ENCODE results near the gene LCOR.

DNA sequence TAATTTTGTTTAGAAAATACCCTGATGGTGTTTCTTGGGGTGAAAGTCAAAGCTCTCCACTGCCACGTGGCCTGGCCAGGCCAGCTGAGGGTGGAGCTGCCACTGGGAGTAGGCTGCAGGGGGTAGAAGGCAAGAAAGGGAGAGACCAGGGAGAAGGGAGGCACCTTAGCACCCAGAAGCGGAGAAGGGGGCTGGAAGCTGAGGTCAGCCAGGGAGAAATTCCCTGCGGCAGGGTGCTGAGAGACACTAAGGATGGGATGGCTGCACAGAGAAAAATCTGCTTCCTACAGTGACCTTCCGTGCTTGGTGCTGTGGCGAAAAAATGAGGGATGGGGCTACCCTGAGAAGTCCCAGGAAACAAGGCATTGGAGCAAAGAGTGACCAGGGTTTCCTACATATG is 210.0 kb downstream of the LCOR start:
- TF ChIP-seq, protein P1, sequence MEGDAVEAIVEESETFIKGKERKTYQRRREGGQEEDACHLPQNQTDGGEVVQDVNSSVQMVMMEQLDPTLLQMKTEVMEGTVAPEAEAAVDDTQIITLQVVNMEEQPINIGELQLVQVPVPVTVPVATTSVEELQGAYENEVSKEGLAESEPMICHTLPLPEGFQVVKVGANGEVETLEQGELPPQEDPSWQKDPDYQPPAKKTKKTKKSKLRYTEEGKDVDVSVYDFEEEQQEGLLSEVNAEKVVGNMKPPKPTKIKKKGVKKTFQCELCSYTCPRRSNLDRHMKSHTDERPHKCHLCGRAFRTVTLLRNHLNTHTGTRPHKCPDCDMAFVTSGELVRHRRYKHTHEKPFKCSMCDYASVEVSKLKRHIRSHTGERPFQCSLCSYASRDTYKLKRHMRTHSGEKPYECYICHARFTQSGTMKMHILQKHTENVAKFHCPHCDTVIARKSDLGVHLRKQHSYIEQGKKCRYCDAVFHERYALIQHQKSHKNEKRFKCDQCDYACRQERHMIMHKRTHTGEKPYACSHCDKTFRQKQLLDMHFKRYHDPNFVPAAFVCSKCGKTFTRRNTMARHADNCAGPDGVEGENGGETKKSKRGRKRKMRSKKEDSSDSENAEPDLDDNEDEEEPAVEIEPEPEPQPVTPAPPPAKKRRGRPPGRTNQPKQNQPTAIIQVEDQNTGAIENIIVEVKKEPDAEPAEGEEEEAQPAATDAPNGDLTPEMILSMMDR (IDR thresholded peaks at IDR 0.05): no peak
- TF ChIP-seq POLR2A (IDR thresholded peaks at IDR 0.05): no peak
- TF ChIP-seq POLR2AphosphoS5 (IDR thresholded peaks at IDR 0.05): no peak
